Neural cell (in vitro differentiated cells): Measurements from ENCODE around the gene EPHA6. TPM values are rescaled to one million over a fixed set of nuclear protein-coding genes. Genes with fewer than 3 reads are reported as not detected.

ENCODE experiments used
- H2AFZ ChIP-seq: fragments of 200-600, 300-800 bp; sonication (generic), shearing (Covaris generic); 2 replicates; pipeline ENCODE4 v1.6.0; 2014; ENCODE audit warnings: low read depth, mild to moderate bottlenecking, antibody characterized with exemption, low read length, moderate library complexity
- H3F3A ChIP-seq: fragments of 200-600 bp; shearing (Covaris generic); 2 replicates; pipeline ENCODE4 v1.6.1; 2016; ENCODE audit warnings: mild to moderate bottlenecking, moderate library complexity, mixed read lengths, antibody characterized with exemption, low read length; ENCODE audit not compliant: insufficient read depth, poor library complexity, severe bottlenecking
- H3K27ac ChIP-seq: fragments of 200-600, 300-800 bp; sonication (generic), shearing (Covaris generic); 2 replicates; pipeline ENCODE4 v1.5.1; 2014; ENCODE audit warnings: mild to moderate bottlenecking, low read length, moderate library complexity
- H3K27me3 ChIP-seq: fragments of 300-800, 200-600 bp; sonication (generic), shearing (Covaris generic); 2 replicates; pipeline ENCODE4 v1.6.0; 2014; ENCODE audit warnings: mild to moderate bottlenecking, low read depth, low read length, moderate library complexity; ENCODE audit not compliant: insufficient read depth
- H3K36me3 ChIP-seq: fragments of 300-800, 200-600 bp; sonication (generic), shearing (Covaris generic); 2 replicates; pipeline ENCODE4 v1.5.1; 2014; ENCODE audit warnings: mild to moderate bottlenecking, antibody characterized with exemption, low read length, moderate library complexity; ENCODE audit not compliant: insufficient read depth
- H3K4me2 ChIP-seq: fragments of 300-800, 200-600 bp; sonication (generic), shearing (Covaris generic); 2 replicates; pipeline ENCODE4 v1.6.0; 2014; ENCODE audit warnings: mild to moderate bottlenecking, low read length
- H3K4me3 ChIP-seq: fragments of 300-800, 200-600 bp; sonication (generic), shearing (Covaris generic); 2 replicates; pipeline ENCODE4 v1.5.1; 2014; ENCODE audit warnings: mild to moderate bottlenecking, low read length, moderate library complexity
- H3K79me2 ChIP-seq: fragments of 200-600 bp; shearing (Covaris generic); replicated peaks from 2 replicates; pipeline ENCODE4 v1.6.0; 2014; ENCODE audit warnings: mild to moderate bottlenecking, low read length, moderate library complexity; ENCODE audit not compliant: insufficient read depth
- H3K9ac ChIP-seq: fragments of 300-800, 200-600 bp; sonication (generic), shearing (Covaris generic); 2 replicates; pipeline ENCODE4 v1.6.1; 2016; ENCODE audit warnings: mild to moderate bottlenecking, low read length, mixed read lengths
- H3K9me2 ChIP-seq: fragments of 200-600 bp; shearing (Covaris generic); 2 replicates; pipeline ENCODE4 v1.6.1; 2016; ENCODE audit warnings: mild to moderate bottlenecking, low read length, mixed read lengths; ENCODE audit not compliant: insufficient read depth
- H3K9me3 ChIP-seq: fragments of 200-600, 300-800 bp; sonication (generic), shearing (Covaris generic); 2 replicates; pipeline ENCODE4 v1.6.1; 2016; ENCODE audit warnings: mild to moderate bottlenecking, mixed run types, low read length, moderate library complexity, mixed read lengths
- H4K20me1 ChIP-seq: fragments of 200-600 bp; shearing (Covaris generic); 2 replicates; pipeline ENCODE4 v1.6.1; 2016; ENCODE audit warnings: mild to moderate bottlenecking, mixed run types; ENCODE audit not compliant: insufficient read depth
- CTCF ChIP-seq: fragments of 450-650 bp; IDR thresholded peaks from 2 replicates; pipeline ENCODE4 v1.5.1; 2014; ENCODE audit warnings: antibody characterized with exemption, mild to moderate bottlenecking, moderate library complexity; ENCODE audit not compliant: poor library complexity, severe bottlenecking
- EP300 ChIP-seq: fragments of 450-650 bp; conservative IDR thresholded peaks from 2 replicates; pipeline ENCODE4 v1.6.1; 2014; ENCODE audit warnings: antibody characterized with exemption, mild to moderate bottlenecking, moderate library complexity; ENCODE audit not compliant: poor library complexity, severe bottlenecking
- EZH2 ChIP-seq: fragments of 200-600, 300-800 bp; shearing (Covaris generic), sonication (generic); IDR thresholded peaks from 2 replicates; pipeline ENCODE4 v1.6.1; 2014; ENCODE audit warnings: antibody characterized with exemption, low read length, borderline replicate concordance, mild to moderate bottlenecking; ENCODE audit not compliant: insufficient read depth, poor library complexity, severe bottlenecking
- MXI1 ChIP-seq: fragments of 450-650 bp; conservative IDR thresholded peaks from 2 replicates; pipeline ENCODE4 v1.6.1; 2014; ENCODE audit warnings: antibody characterized with exemption, mild to moderate bottlenecking; ENCODE audit not compliant: poor library complexity, severe bottlenecking
- POLR2AphosphoS5 ChIP-seq: IDR thresholded peaks from 2 replicates; pipeline ENCODE4 v1.6.1; 2012
- RAD21 ChIP-seq: fragments of 450-650 bp; conservative IDR thresholded peaks from 2 replicates; pipeline ENCODE4 v1.6.1; 2014; ENCODE audit warnings: antibody characterized with exemption, mild to moderate bottlenecking, moderate library complexity
- SMC3 ChIP-seq: fragments of 450-650 bp; conservative IDR thresholded peaks from 2 replicates; pipeline ENCODE4 v1.6.1; 2014; ENCODE audit warnings: antibody characterized with exemption, mild to moderate bottlenecking, moderate library complexity; ENCODE audit not compliant: poor library complexity
- TAF1 ChIP-seq: IDR thresholded peaks from 2 replicates; pipeline ENCODE4 v1.6.1; 2012; ENCODE audit warnings: low read depth
- polyA plus RNA-seq: library from polyadenylated mRNA; depleted of rRNA; stranded (reverse); fragments of >200 nt; gene quantifications from 2 replicates; pipeline ENCODE4 v1.2.3, GENCODE V29; 2014
- TF ChIP-seq, protein P1 (sequence below): IDR thresholded peaks from 2 replicates; pipeline ENCODE4 v1.6.1; 2012; ENCODE audit warnings: borderline replicate concordance

The EPHA6 gene
- polyA plus RNA-seq, 1 donor from 2014 or later, result 0.56 TPM

- Histone ChIP-seq H3K9me3 (no peaks in the 10 kb centered on the region), H2AFZ (no peak overlapping the region), H3K4me2 (no peak overlapping the region), H3K27ac (no peak overlapping the region), H3K9me2 (no peaks in the 10 kb centered on the region), H3K27me3 (no peaks in the 10 kb centered on the region), H4K20me1 (no peaks in the 10 kb centered on the region), H3K36me3 (no peaks in the 10 kb centered on the region), H3K9ac (no peak overlapping the region), H3K79me2 (no peaks in the 10 kb centered on the region), H3F3A (no peaks in the 10 kb centered on the region), H3K4me3 (no peak overlapping the region)
- TF ChIP-seq SMC3, result no peak
- TF ChIP-seq MXI1, result no peak
- TF ChIP-seq RAD21, result no peak
- TF ChIP-seq POLR2AphosphoS5, result no peak
- no peak for TF ChIP-seq EZH2
- no peak for TF ChIP-seq TAF1
- TF ChIP-seq CTCF, result no peak
- TF ChIP-seq, protein P1, sequence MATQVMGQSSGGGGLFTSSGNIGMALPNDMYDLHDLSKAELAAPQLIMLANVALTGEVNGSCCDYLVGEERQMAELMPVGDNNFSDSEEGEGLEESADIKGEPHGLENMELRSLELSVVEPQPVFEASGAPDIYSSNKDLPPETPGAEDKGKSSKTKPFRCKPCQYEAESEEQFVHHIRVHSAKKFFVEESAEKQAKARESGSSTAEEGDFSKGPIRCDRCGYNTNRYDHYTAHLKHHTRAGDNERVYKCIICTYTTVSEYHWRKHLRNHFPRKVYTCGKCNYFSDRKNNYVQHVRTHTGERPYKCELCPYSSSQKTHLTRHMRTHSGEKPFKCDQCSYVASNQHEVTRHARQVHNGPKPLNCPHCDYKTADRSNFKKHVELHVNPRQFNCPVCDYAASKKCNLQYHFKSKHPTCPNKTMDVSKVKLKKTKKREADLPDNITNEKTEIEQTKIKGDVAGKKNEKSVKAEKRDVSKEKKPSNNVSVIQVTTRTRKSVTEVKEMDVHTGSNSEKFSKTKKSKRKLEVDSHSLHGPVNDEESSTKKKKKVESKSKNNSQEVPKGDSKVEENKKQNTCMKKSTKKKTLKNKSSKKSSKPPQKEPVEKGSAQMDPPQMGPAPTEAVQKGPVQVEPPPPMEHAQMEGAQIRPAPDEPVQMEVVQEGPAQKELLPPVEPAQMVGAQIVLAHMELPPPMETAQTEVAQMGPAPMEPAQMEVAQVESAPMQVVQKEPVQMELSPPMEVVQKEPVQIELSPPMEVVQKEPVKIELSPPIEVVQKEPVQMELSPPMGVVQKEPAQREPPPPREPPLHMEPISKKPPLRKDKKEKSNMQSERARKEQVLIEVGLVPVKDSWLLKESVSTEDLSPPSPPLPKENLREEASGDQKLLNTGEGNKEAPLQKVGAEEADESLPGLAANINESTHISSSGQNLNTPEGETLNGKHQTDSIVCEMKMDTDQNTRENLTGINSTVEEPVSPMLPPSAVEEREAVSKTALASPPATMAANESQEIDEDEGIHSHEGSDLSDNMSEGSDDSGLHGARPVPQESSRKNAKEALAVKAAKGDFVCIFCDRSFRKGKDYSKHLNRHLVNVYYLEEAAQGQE, result no peak
- TF ChIP-seq EP300, result no peak
Measured at GRCh38 chr3:97245201-97245910, 431.0 kb downstream of the EPHA6 start.

- no peak overlapping the region for H3K4me3 ChIP-seq
- H3K27ac ChIP-seq, result no peak overlapping the region
- H3K9ac ChIP-seq, result no peak overlapping the region
- H3K36me3 ChIP-seq, result no peaks in the 10 kb centered on the region
- H3F3A ChIP-seq, result no peaks in the 10 kb centered on the region
- H3K27me3 ChIP-seq, result no peaks in the 10 kb centered on the region
- H3K79me2 ChIP-seq, result no peaks in the 10 kb centered on the region
- H3K4me2 ChIP-seq, result no peak overlapping the region
- H4K20me1 ChIP-seq, result no peaks in the 10 kb centered on the region
- no peaks in the 10 kb centered on the region for H3K9me3 ChIP-seq
- no peak overlapping the region for H2AFZ ChIP-seq
- no peaks in the 10 kb centered on the region for H3K9me2 ChIP-seq
- TF ChIP-seq RAD21 (no peak), TAF1 (no peak), POLR2AphosphoS5 (no peak), MXI1 (no peak), EP300 (no peak), SMC3 (no peak), EZH2 (no peak), CTCF (no peak)
- TF ChIP-seq, protein P1, result no peak
Measured at GRCh38 chr3:97256060-97256459, 441.7 kb downstream of the EPHA6 start.
